22Rv1 (cell line): ENCODE data around the gene USH2A.

Source experiments
- CTCF ChIP-seq: fragments of 450-650 bp; IDR thresholded peaks from 2 replicates; pipeline ENCODE4 v1.5.1; 2017; ENCODE audit warnings: mild to moderate bottlenecking
- ZFX ChIP-seq: fragments of 450-650 bp; IDR thresholded peaks from 2 replicates; pipeline ENCODE4 v1.6.1; 2017; ENCODE audit warnings: antibody characterized with exemption, borderline replicate concordance

GRCh38 chr1:215648957-215649356 is 774.3 kb downstream of the USH2A start:
- TF ChIP-seq CTCF (no peak), ZFX (no peak)
